GM03348 (cell line): Measurements from ENCODE around the gene HLA-F.

Experiments used
- DNase-seq: peaks from one replicate; pipeline ENCODE4 v3.0.0; 2012; ENCODE audit warnings: low spot score

Gene HLA-F

GRCh38 chr6:29744131-29744530, 20.9 kb downstream of the HLA-F start:
- DNase-seq, result no peak

GRCh38 chr6:29744621-29745020, 21.4 kb downstream of the HLA-F start:
- DNase-seq, result no peak

- DNase-seq, result no peak
Observed at GRCh38 chr6:29745386-29745785, 22.2 kb downstream of the HLA-F start.

- no peak for DNase-seq
Observed at GRCh38 chr6:29745855-29746449, 22.7 kb downstream of the HLA-F start.

- no peak for DNase-seq
Observed at GRCh38 chr6:29746846-29747687, 23.8 kb downstream of the HLA-F start.

- no peak for DNase-seq
Observed at GRCh38 chr6:29747688-29748250, 24.5 kb downstream of the HLA-F start.

GRCh38 chr6:29748391-29749307, 25.4 kb downstream of the HLA-F start:
- peak; percentile 96 for DNase-seq

- no peak for DNase-seq
Observed at GRCh38 chr6:29749308-29749662, 26.1 kb downstream of the HLA-F start.

- DNase-seq, result no peak
Observed at GRCh38 chr6:29749668-29750067, 26.4 kb downstream of the HLA-F start.

GRCh38 chr6:29750709-29751108, 27.5 kb downstream of the HLA-F start:
- DNase-seq, result no peak

GRCh38 chr6:29751480-29751879, 28.2 kb downstream of the HLA-F start:
- no peak for DNase-seq

- peak; percentile 90 for DNase-seq
Observed at GRCh38 chr6:29752451-29753308, 29.4 kb downstream of the HLA-F start.

- no peak for DNase-seq
Observed at GRCh38 chr6:29753309-29753644, 30.0 kb downstream of the HLA-F start.

GRCh38 chr6:29755295-29755871, 32.1 kb downstream of the HLA-F start:
- no peak for DNase-seq

GRCh38 chr6:29757282-29757681, 34.0 kb downstream of the HLA-F start:
- DNase-seq, result no peak

- DNase-seq, result no peak
Observed at GRCh38 chr6:29757701-29758293, 34.6 kb downstream of the HLA-F start.

GRCh38 chr6:29758761-29759160, 35.5 kb downstream of the HLA-F start:
- no peak for DNase-seq

- no peak for DNase-seq
Observed at GRCh38 chr6:29759457-29759856, 36.2 kb downstream of the HLA-F start.

- DNase-seq, result no peak
Observed at GRCh38 chr6:29760328-29760727, 37.1 kb downstream of the HLA-F start.

GRCh38 chr6:29762051-29762450, 38.8 kb downstream of the HLA-F start:
- no peak for DNase-seq

GRCh38 chr6:29762781-29763214, 39.6 kb downstream of the HLA-F start:
- no peak for DNase-seq
